Esophagus squamous epithelium (tissue), 4 donors: Measurements from ENCODE around the gene KRT3.

ENCODE experiments used
- CTCF ChIP-seq, 6 experiments: fragments of 450-650 bp in 4 of 6; fragments of 200-600 bp in 2 of 6; sonication (generic) in 2 of 6; IDR thresholded peaks; one replicate each; pipeline ENCODE4 v1.5.1; 2016 to 2019; ENCODE audit warnings: antibody characterized with exemption in 6 of 6, mild to moderate bottlenecking in 4 of 6, moderate library complexity in 4 of 6
- POLR2A ChIP-seq, 4 donors: fragments of 450-650 bp; IDR thresholded peaks; one replicate each; pipeline ENCODE4 v1.6.1; 2017; ENCODE audit warnings: antibody characterized with exemption in 4 of 4, mild to moderate bottlenecking in 4 of 4, moderate library complexity in 3 of 4

GRCh38 chr12:52828156-52828555 is 32.2 kb upstream of the KRT3 start:
- TF ChIP-seq POLR2A (IDR thresholded peaks at IDR 0.05) (no peak), CTCF (IDR thresholded peaks at IDR 0.05) (no peak)
